HEK293T (cell line): ENCODE measurements around the gene GORASP1.

Experiments used
- BHLHE40 ChIP-seq: fragments of 450-650 bp; IDR thresholded peaks from 2 replicates; pipeline ENCODE4 v1.6.1; 2016; ENCODE audit warnings: mild to moderate bottlenecking, moderate library complexity, borderline replicate concordance
- HDGF ChIP-seq: fragments of 450-650 bp; IDR thresholded peaks from 2 replicates; pipeline ENCODE4 v1.6.1; 2017; ENCODE audit warnings: antibody characterized with exemption, borderline replicate concordance
- LEF1 ChIP-seq: fragments of 450-650 bp; IDR thresholded peaks from 2 replicates; pipeline ENCODE4 v1.6.1; 2017; ENCODE audit warnings: mild to moderate bottlenecking, borderline replicate concordance
- NFRKB ChIP-seq: fragments of 450-650 bp; IDR thresholded peaks from 2 replicates; pipeline ENCODE4 v1.6.1; 2016; ENCODE audit warnings: mild to moderate bottlenecking, moderate library complexity
- SP1 ChIP-seq: fragments of 450-650 bp; IDR thresholded peaks from 2 replicates; pipeline ENCODE4 v1.6.1; 2017
- SUZ12 ChIP-seq: fragments of 450-650 bp; IDR thresholded peaks from 2 replicates; pipeline ENCODE4 v1.6.1; 2016; ENCODE audit warnings: mild to moderate bottlenecking
- TARDBP ChIP-seq: fragments of 450-650 bp; IDR thresholded peaks from 2 replicates; pipeline ENCODE4 v1.6.1; 2016
- ZNF384 ChIP-seq: fragments of 450-650 bp; IDR thresholded peaks from 2 replicates; pipeline ENCODE4 v1.6.1; 2016

GRCh38 chr3:39127908-39128304 lies 20.5 kb upstream of the GORASP1 start:
- no peak for TF ChIP-seq SUZ12
- no peak for TF ChIP-seq SP1
- no peak for TF ChIP-seq BHLHE40
- no peak for TF ChIP-seq ZNF384
- TF ChIP-seq NFRKB, result no peak
- no peak for TF ChIP-seq TARDBP
- TF ChIP-seq LEF1, result no peak
- TF ChIP-seq HDGF, result no peak
